PC-9 (cell line): ENCODE measurements around the gene EIF3I. TPM values are rescaled to one million over a fixed set of nuclear protein-coding genes. Genes with fewer than 3 reads are reported as not detected.

ENCODE experiments used
- BruUV-seq: library from RNA; stranded (reverse); fragments of 400-500 nt; replicated peaks from 2 replicates; lab custom pipeline; 2021; lab: Mats Ljungman, UMichigan
- CTCF ChIA-PET: fragments of 300-600 bp; sonication (Branson Sonifier 250); formaldehyde crosslinking; loops from one replicate; lab custom pipeline; 2022; ENCODE audit warnings: antibody characterized with exemption; lab: Charles Lee
- POLR2A ChIA-PET: fragments of 300-600 bp; sonication (Branson Sonifier 250); formaldehyde crosslinking; loops from one replicate; lab custom pipeline; 2022; ENCODE audit warnings: antibody characterized with exemption; ENCODE audit not compliant: unreplicated experiment; lab: Charles Lee
- DNase-seq, 2 experiments: peaks; one replicate each; pipeline versions ENCODE4 v3.0.0 to v3.0.0-alpha.2; 2015 to 2022; ENCODE audit warnings: mixed read lengths in 1 of 2
- H2AFZ ChIP-seq: fragments of 200-600 bp; sonication (generic); 2 replicates; pipeline ENCODE4 v1.8.1; 2017; ENCODE audit warnings: antibody characterized with exemption
- H3F3A ChIP-seq: fragments of 200-600 bp; sonication (generic); 2 replicates; pipeline ENCODE4 v1.8.1; 2017; ENCODE audit warnings: antibody characterized with exemption, mild to moderate bottlenecking, low read depth; ENCODE audit not compliant: insufficient read depth
- H3K27ac ChIP-seq: fragments of 200-600 bp; sonication (generic); 2 replicates; pipeline ENCODE4 v1.6.1; 2016; ENCODE audit warnings: mixed run types
- H3K27me3 ChIP-seq: fragments of 200-600 bp; sonication (generic); 2 replicates; pipeline ENCODE4 v1.6.1; 2016; ENCODE audit warnings: low read depth, mixed run types; ENCODE audit not compliant: insufficient read depth
- H3K36me3 ChIP-seq: fragments of 200-600 bp; sonication (generic); 2 replicates; pipeline ENCODE4 v1.6.1; 2016; ENCODE audit warnings: low read depth, mixed run types
- H3K4me1 ChIP-seq: fragments of 200-600 bp; sonication (generic); replicated peaks from 2 replicates; pipeline ENCODE4 v1.6.1; 2016; ENCODE audit warnings: mixed run types; ENCODE audit not compliant: insufficient read depth
- H3K4me2 ChIP-seq: fragments of 200-600 bp; sonication (generic); 2 replicates; pipeline ENCODE4 v1.6.1; 2017; ENCODE audit warnings: mixed run types
- H3K4me3 ChIP-seq: fragments of 200-600 bp; sonication (generic); 2 replicates; pipeline ENCODE4 v1.6.1; 2016; ENCODE audit warnings: mixed run types
- H3K79me2 ChIP-seq: fragments of 200-600 bp; sonication (generic); 2 replicates; pipeline ENCODE4 v1.6.1; 2017; ENCODE audit warnings: low read depth, mixed run types
- H3K9me2 ChIP-seq: fragments of 200-600 bp; sonication (generic); 2 replicates; pipeline ENCODE4 v1.8.1; 2017; ENCODE audit warnings: mild to moderate bottlenecking; ENCODE audit not compliant: insufficient read depth
- H3K9me3 ChIP-seq: fragments of 200-600 bp; sonication (generic); 2 replicates; pipeline ENCODE4 v1.8.1; 2016; ENCODE audit warnings: low read depth; ENCODE audit not compliant: insufficient read depth
- H4K20me1 ChIP-seq: fragments of 200-600 bp; sonication (generic); 2 replicates; pipeline ENCODE4 v1.8.1; 2017; ENCODE audit not compliant: insufficient read depth
- CTCF ChIP-seq: fragments of 200-600 bp; sonication (generic); conservative IDR thresholded peaks from 2 replicates; pipeline ENCODE4 v1.6.1; 2017; ENCODE audit warnings: mixed run types, antibody characterized with exemption, mild to moderate bottlenecking, moderate library complexity
- EZH2 ChIP-seq: fragments of 200-600 bp; sonication (generic); IDR thresholded peaks from 2 replicates; pipeline ENCODE4 v1.8.0; 2017; ENCODE audit warnings: antibody characterized with exemption, low read depth
- intact Hi-C: fragments of 100-400 bp; cut with micrococcal nuclease; formaldehyde crosslinking; loops from one replicate; pipeline ENCODE4 v1.10.0; 2022; ENCODE audit not compliant: unreplicated experiment
- total RNA-seq: library from RNA; stranded (reverse); gene quantifications from 2 replicates; pipeline ENCODE4 v1.2.3, GENCODE V29; 2021

Gene EIF3I
- total RNA-seq, 1 experiment from 2014 or later, result 229 TPM

DNA sequence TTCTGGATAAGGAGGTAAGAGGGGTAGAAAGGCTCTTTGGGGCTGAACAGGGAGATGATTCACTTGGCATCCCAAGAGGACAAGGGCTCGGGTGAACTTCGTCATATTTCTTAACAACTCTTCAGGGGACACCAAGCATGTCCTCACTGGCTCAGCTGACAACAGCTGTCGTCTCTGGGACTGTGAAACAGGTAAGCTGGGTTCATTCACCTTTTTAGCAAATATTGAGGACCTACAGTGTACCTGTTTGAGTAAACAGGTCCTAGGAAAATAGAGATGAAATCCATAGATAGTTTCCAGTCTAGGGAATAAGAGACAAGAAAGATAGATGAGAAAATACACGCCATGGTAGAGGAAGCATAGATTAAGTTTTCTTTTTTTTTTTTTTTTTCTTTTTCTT lies 2.1 kb downstream of the EIF3I start:
- no peaks in the 10 kb centered on the region for H3K9me3 ChIP-seq
- H3K27ac ChIP-seq, result no peak overlapping the region
- H3K79me2 ChIP-seq, result peaks cover 46% of the 10 kb centered on the region
- POLR2A ChIA-PET, result no interaction called here
- intact Hi-C loops, result loop anchor here (10.0 kb wide), 1 partner anchor 171 kb away; the partner anchor contains the start of gene BSDC1
- H3K4me2 ChIP-seq, result no peak overlapping the region
- CTCF ChIA-PET, result interaction anchor here (0.7 kb wide), 1 partner anchor 23 kb away, joined by 3 read pairs; the partner anchor contains the start of gene FAM167B
- TF ChIP-seq EZH2 (no peak), CTCF (no peak)
- no peak for DNase-seq
- H3K27me3 ChIP-seq, result no peaks in the 10 kb centered on the region
- H3K9me2 ChIP-seq, result no peaks in the 10 kb centered on the region
- no peak overlapping the region for H2AFZ ChIP-seq
- H4K20me1 ChIP-seq, result peaks cover 11% of the 10 kb centered on the region; the same call in 1 of the 2 replicates
- H3K4me3 ChIP-seq, result no peak overlapping the region
- H3F3A ChIP-seq, result peaks cover 39% of the 10 kb centered on the region; the same call in 1 of the 2 replicates
- peaks cover 25% of the 10 kb centered on the region for H3K4me1 ChIP-seq
- no TSS peak for BruUV-seq
- peaks cover 42% of the 10 kb centered on the region for H3K36me3 ChIP-seq

- intact Hi-C loops, result loop anchor here (10.0 kb wide), 1 partner anchor 166 kb away; the partner anchor contains the start of gene BSDC1
- Histone ChIP-seq H3K36me3 (peaks cover 45% of the 10 kb centered on the region), H3K4me3 (no peak overlapping the region), H3K9me2 (no peaks in the 10 kb centered on the region), H3K27ac (no peak overlapping the region), H3F3A (peaks cover 46% of the 10 kb centered on the region; the same call in 1 of the 2 replicates), H3K4me1 (peaks cover 3% of the 10 kb centered on the region), H3K27me3 (no peaks in the 10 kb centered on the region), H4K20me1 (peaks cover 11% of the 10 kb centered on the region; the same call in 1 of the 2 replicates), H3K4me2 (no peak overlapping the region), H3K79me2 (peaks cover 10% of the 10 kb centered on the region), H3K9me3 (no peaks in the 10 kb centered on the region), H2AFZ (no peak overlapping the region)
- BruUV-seq, result no TSS peak
- ChIA-PET CTCF (no interaction called here), POLR2A (no interaction called here)
- TF ChIP-seq EZH2 (no peak), CTCF (no peak)
- DNase-seq, result no peak
Measured at GRCh38 chr1:32228771-32229170, 6.6 kb downstream of the EIF3I start.

DNA sequence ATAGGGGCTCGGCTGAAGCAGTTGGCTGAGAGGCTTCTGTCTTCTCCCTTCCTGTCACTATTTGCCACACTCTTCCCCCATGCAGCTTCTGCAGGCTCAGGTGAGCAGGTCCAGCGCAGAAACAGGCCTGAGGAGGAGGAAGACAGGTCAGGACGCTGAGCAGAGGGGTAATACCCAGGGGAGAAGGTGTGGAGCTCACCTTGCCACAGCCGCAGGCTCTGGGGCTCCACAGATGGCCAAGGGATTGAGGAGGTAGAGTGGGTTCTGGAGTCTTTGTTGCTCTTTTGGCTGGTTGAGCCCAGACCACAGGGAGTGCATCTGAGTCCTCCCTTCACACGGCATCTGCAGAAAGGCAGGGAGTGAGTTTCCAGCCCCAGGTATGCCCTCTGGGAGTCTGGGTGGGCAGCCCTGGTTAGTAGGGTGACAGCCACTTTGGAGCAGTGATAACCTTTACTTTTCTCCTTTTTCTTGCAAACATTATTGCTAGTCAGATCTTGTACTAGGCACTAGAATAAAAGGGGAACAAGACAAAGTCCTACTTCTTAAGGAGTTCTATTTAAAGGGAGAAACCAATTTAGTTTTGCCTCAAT lies 9.7 kb downstream of the EIF3I start:
- ChIA-PET CTCF (no interaction called here), POLR2A (interaction anchor here (0.6 kb wide), 1 partner anchor 103 kb away, joined by 7 read pairs; no protein-coding TSS in a partner anchor)
- Histone ChIP-seq H2AFZ (no peak overlapping the region), H3K27ac (no peak overlapping the region), H4K20me1 (peaks cover 11% of the 10 kb centered on the region; the same call in 1 of the 2 replicates), H3K4me2 (no peak overlapping the region), H3K36me3 (peaks cover 28% of the 10 kb centered on the region), H3F3A (peaks cover 61% of the 10 kb centered on the region), H3K27me3 (no peaks in the 10 kb centered on the region), H3K4me1 (peaks cover 16% of the 10 kb centered on the region), H3K9me2 (no peaks in the 10 kb centered on the region), H3K4me3 (no peak overlapping the region), H3K9me3 (no peaks in the 10 kb centered on the region), H3K79me2 (no peaks in the 10 kb centered on the region)
- no peak for DNase-seq
- TF ChIP-seq EZH2 (no peak), CTCF (no peak)
- intact Hi-C loops, result no loop called here
- no TSS peak for BruUV-seq
